SK-N-SH treated with all-trans-retinoic acid at 6 μM for 48 hours (cell line): ENCODE data around the gene PRKCE.

ENCODE experiments used
- GLIS3 ChIP-seq: fragments of 250-450 bp; sonication (Bioruptor Pico); IDR thresholded peaks from 2 replicates; pipeline ENCODE4 v1.5.0; 2020; ENCODE audit warnings: mild to moderate bottlenecking, moderate library complexity
- PATZ1 ChIP-seq: fragments of 250-450 bp; sonication (Bioruptor Pico); IDR thresholded peaks from 2 replicates; pipeline ENCODE4 v1.8.0; 2020; ENCODE audit warnings: mild to moderate bottlenecking, moderate library complexity, borderline replicate concordance
- ZNF8 ChIP-seq: fragments of 450-650 bp; formaldehyde crosslinking; IDR thresholded peaks from 2 replicates; pipeline ENCODE4 v1.5.0; 2020; ENCODE audit warnings: mild to moderate bottlenecking, moderate library complexity

- TF ChIP-seq PATZ1 (CRISPR knock-in tag) (no peak), ZNF8 (CRISPR knock-in tag) (no peak), GLIS3 (no peak)
Measured at GRCh38 chr2:46056541-46056940, 405.1 kb downstream of the PRKCE start.
